Measurements from ENCODE around the gene ETS2.

The ETS2 gene

GRCh38 chr21:38831526-38832467 is 26.1 kb downstream of the ETS2 start:
- H3K27me3 ChIP-seq (ENCODE audit: low read depth, low read length), result no peaks in the 10 kb centered on the region
- H3K4me1 ChIP-seq (ENCODE audit: low read length), result peaks cover 22% of the 10 kb centered on the region
- H3K4me2 ChIP-seq (ENCODE audit: low read length), result peak overlapping the region; percentile 71
- H3K79me2 ChIP-seq (ENCODE audit: low read length), result no peaks in the 10 kb centered on the region
- H3K27ac ChIP-seq (ENCODE audit: low read length), result peak overlapping the region; percentile 98
- peak overlapping the region; percentile 60 for H3K4me3 ChIP-seq (ENCODE audit: low read length)
- H3K9me3 ChIP-seq (ENCODE audit: insufficient read depth, low read length), result no peaks in the 10 kb centered on the region
- H3K9ac ChIP-seq (ENCODE audit: low read length), result peak overlapping the region; percentile 71
- no peaks in the 10 kb centered on the region for H3K36me3 ChIP-seq (replicated peaks; ENCODE audit: low read depth, low read length)
- H2AFZ ChIP-seq (ENCODE audit: low read depth, low read length), result peak overlapping the region; percentile 24; the same call in 1 of the 2 replicates
- H4K20me1 ChIP-seq (ENCODE audit: insufficient read depth, low read length), result no peaks in the 10 kb centered on the region
- TF ChIP-seq CTCF (IDR thresholded peaks at IDR 0.05; ENCODE audit: low read depth, low read length), result no peak
- TF ChIP-seq EZH2phosphoT487 (IDR thresholded peaks at IDR 0.05; ENCODE audit: low read depth), result no peak

DNA sequence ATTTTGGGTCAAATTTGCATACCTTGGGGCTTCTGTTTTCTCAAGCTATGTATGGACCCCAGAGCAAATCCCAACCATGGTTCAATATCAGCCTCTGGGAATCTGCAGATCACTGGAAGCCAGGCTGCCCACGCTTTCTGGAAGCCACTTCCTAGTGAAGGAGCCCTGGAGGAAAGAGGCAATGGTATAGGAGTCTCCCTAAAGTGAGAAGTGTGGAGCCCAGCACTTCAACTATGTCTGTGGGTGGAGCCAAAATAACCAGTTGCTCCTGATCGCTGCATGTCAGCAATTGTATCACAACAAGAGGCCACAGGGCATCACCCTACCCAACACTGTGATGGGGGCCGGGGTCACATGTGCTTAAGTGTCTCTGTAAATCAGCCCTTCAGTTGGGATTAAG is 26.9 kb downstream of the ETS2 start:
- no peak overlapping the region for H2AFZ ChIP-seq (ENCODE audit: low read depth, low read length)
- H3K36me3 ChIP-seq (replicated peaks; ENCODE audit: low read depth, low read length), result no peaks in the 10 kb centered on the region
- H3K27me3 ChIP-seq (ENCODE audit: low read depth, low read length), result no peaks in the 10 kb centered on the region
- peak overlapping the region; percentile 98 for H3K27ac ChIP-seq (ENCODE audit: low read length)
- no peak for TF ChIP-seq CTCF (IDR thresholded peaks at IDR 0.05; ENCODE audit: low read depth, low read length)
- no peak for TF ChIP-seq EZH2phosphoT487 (IDR thresholded peaks at IDR 0.05; ENCODE audit: low read depth)
- peak overlapping the region; percentile 71 for H3K4me2 ChIP-seq (ENCODE audit: low read length)
- no peaks in the 10 kb centered on the region for H3K9me3 ChIP-seq (ENCODE audit: insufficient read depth, low read length)
- H3K9ac ChIP-seq (ENCODE audit: low read length), result no peak overlapping the region
- H3K79me2 ChIP-seq (ENCODE audit: low read length), result no peaks in the 10 kb centered on the region
- H3K4me3 ChIP-seq (ENCODE audit: low read length), result peak overlapping the region; percentile 60; the same call in 1 of the 2 replicates
- H3K4me1 ChIP-seq (ENCODE audit: low read length), result peaks cover 22% of the 10 kb centered on the region
- H4K20me1 ChIP-seq (ENCODE audit: insufficient read depth, low read length), result no peaks in the 10 kb centered on the region

DNA sequence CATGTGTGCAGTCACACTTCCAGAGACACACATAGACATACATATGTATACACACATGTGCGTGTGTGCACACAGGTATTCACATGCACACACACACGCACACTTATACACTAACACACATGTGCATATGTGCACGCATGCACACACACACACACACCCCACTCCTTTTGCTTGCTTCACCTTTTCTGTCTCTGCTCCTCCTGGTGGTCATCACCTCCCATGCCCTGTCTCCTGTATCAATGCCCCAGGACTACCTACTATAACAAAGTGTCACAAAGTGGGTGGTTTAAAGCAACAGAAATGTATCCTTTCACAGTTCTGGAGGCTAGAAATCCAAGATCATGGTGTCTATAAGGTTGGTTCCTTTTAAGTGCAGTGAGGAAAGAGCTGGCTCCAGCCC is 27.4 kb downstream of the ETS2 start:
- Histone ChIP-seq H3K36me3 (replicated peaks; ENCODE audit: low read depth, low read length) (no peaks in the 10 kb centered on the region), H3K4me1 (ENCODE audit: low read length) (peaks cover 22% of the 10 kb centered on the region), H2AFZ (ENCODE audit: low read depth, low read length) (no peak overlapping the region), H3K79me2 (ENCODE audit: low read length) (no peaks in the 10 kb centered on the region), H3K9me3 (ENCODE audit: insufficient read depth, low read length) (no peaks in the 10 kb centered on the region), H3K27ac (ENCODE audit: low read length) (no peak overlapping the region), H3K27me3 (ENCODE audit: low read depth, low read length) (no peaks in the 10 kb centered on the region), H3K9ac (ENCODE audit: low read length) (no peak overlapping the region), H3K4me2 (ENCODE audit: low read length) (no peak overlapping the region), H3K4me3 (ENCODE audit: low read length) (no peak overlapping the region), H4K20me1 (ENCODE audit: insufficient read depth, low read length) (no peaks in the 10 kb centered on the region)
- TF ChIP-seq EZH2phosphoT487 (IDR thresholded peaks at IDR 0.05; ENCODE audit: low read depth), result no peak
- TF ChIP-seq CTCF (IDR thresholded peaks at IDR 0.05; ENCODE audit: low read depth, low read length), result no peak; the same call in 1 of the 2 replicates

GRCh38 chr21:38834725-38835124 is 29.0 kb downstream of the ETS2 start:
- H4K20me1 ChIP-seq (ENCODE audit: insufficient read depth, low read length), result no peaks in the 10 kb centered on the region
- no peak overlapping the region for H2AFZ ChIP-seq (ENCODE audit: low read depth, low read length)
- no peak for TF ChIP-seq CTCF (IDR thresholded peaks at IDR 0.05; ENCODE audit: low read depth, low read length)
- TF ChIP-seq EZH2phosphoT487 (IDR thresholded peaks at IDR 0.05; ENCODE audit: low read depth), result no peak
- H3K9ac ChIP-seq (ENCODE audit: low read length), result no peak overlapping the region
- no peaks in the 10 kb centered on the region for H3K9me3 ChIP-seq (ENCODE audit: insufficient read depth, low read length)
- no peak overlapping the region for H3K4me3 ChIP-seq (ENCODE audit: low read length)
- H3K79me2 ChIP-seq (ENCODE audit: low read length), result no peaks in the 10 kb centered on the region
- H3K27me3 ChIP-seq (ENCODE audit: low read depth, low read length), result no peaks in the 10 kb centered on the region
- no peak overlapping the region for H3K27ac ChIP-seq (ENCODE audit: low read length)
- H3K4me1 ChIP-seq (ENCODE audit: low read length), result peaks cover 22% of the 10 kb centered on the region
- no peaks in the 10 kb centered on the region for H3K36me3 ChIP-seq (replicated peaks; ENCODE audit: low read depth, low read length)
- H3K4me2 ChIP-seq (ENCODE audit: low read length), result no peak overlapping the region
